Measurements from ENCODE around the gene OR13G1.

DNA sequence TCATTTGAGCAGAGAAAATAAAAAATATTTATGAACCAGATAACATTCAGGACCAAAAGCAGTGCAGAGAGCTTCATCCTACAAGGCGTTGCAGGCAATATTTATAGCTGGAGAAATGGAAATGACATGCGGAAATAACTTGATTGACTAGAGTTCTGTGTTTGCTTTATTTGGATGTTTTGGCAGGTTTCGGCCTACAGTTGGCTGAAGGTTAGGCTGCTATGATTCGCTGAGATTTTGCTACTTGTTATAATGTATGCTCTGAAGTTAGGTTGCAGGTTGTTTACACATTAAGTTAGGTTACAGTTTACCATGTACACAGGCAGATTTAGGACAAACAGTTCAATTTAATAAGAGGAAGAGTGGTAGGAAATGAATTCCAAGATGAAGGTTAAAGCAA, 632 bp upstream of the OR13G1 start:
- TF ChIP-seq, protein P1, sequence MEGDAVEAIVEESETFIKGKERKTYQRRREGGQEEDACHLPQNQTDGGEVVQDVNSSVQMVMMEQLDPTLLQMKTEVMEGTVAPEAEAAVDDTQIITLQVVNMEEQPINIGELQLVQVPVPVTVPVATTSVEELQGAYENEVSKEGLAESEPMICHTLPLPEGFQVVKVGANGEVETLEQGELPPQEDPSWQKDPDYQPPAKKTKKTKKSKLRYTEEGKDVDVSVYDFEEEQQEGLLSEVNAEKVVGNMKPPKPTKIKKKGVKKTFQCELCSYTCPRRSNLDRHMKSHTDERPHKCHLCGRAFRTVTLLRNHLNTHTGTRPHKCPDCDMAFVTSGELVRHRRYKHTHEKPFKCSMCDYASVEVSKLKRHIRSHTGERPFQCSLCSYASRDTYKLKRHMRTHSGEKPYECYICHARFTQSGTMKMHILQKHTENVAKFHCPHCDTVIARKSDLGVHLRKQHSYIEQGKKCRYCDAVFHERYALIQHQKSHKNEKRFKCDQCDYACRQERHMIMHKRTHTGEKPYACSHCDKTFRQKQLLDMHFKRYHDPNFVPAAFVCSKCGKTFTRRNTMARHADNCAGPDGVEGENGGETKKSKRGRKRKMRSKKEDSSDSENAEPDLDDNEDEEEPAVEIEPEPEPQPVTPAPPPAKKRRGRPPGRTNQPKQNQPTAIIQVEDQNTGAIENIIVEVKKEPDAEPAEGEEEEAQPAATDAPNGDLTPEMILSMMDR (IDR thresholded peaks at IDR 0.05) = no peak
- no peak for TF ChIP-seq POLR2A (IDR thresholded peaks at IDR 0.05)
